ENCODE results near the gene COL3A1.

Gene COL3A1

GRCh38 chr2:188952901-188953300, 21.3 kb upstream of the COL3A1 start:
- no peaks in the 10 kb centered on the region for H3K9me3 ChIP-seq (ENCODE audit: control extremely low read depth in 1 of 5, control insufficient read depth in 4 of 5, insufficient read depth in 2 of 5, low read depth in 1 of 5, low read length in 4 of 5)
- H3K4me1 ChIP-seq (ENCODE audit: control extremely low read depth in 1 of 4, control insufficient read depth in 4 of 4, insufficient read depth in 4 of 4, low read length in 3 of 4), result no peaks in the 10 kb centered on the region
- ChIA-PET CTCF (no interaction called here), POLR2A (no interaction called here)
- H3K4me3 ChIP-seq (ENCODE audit: control insufficient read depth in 1 of 7, extremely low read depth in 1 of 7, insufficient read depth in 4 of 7, low read depth in 2 of 7, low read length in 6 of 7), result no peak overlapping the region
- no peak overlapping the region for H3K27ac ChIP-seq (ENCODE audit: insufficient read depth in 1 of 2, low read depth in 1 of 2, low read length in 2 of 2, poor library complexity in 1 of 2, severe bottlenecking in 2 of 2)
- no peaks in the 10 kb centered on the region for H3K27me3 ChIP-seq (replicated peaks in 2 of 5; ENCODE audit: control insufficient read depth in 4 of 5, insufficient read depth in 5 of 5, low read length in 4 of 5)
- no peaks in the 10 kb centered on the region for H3K36me3 ChIP-seq (ENCODE audit: control insufficient read depth in 4 of 4, insufficient read depth in 4 of 4, low read length in 3 of 4)
- DNase-seq, result no peak

- WGBS (ENCODE audit: insufficient coverage), result no CpG with 5 or more reads among the region's 2 CpGs
- Histone ChIP-seq H3K36me3 (ENCODE audit: control insufficient read depth in 4 of 4, insufficient read depth in 4 of 4, low read length in 3 of 4) (no peaks in the 10 kb centered on the region), H3K4me3 (ENCODE audit: control insufficient read depth in 1 of 7, extremely low read depth in 1 of 7, insufficient read depth in 4 of 7, low read depth in 2 of 7, low read length in 6 of 7) (no peak overlapping the region), H3K9me3 (ENCODE audit: control extremely low read depth in 1 of 5, control insufficient read depth in 4 of 5, insufficient read depth in 2 of 5, low read depth in 1 of 5, low read length in 4 of 5) (no peaks in the 10 kb centered on the region), H3K27ac (ENCODE audit: insufficient read depth in 1 of 2, low read depth in 1 of 2, low read length in 2 of 2, poor library complexity in 1 of 2, severe bottlenecking in 2 of 2) (no peak overlapping the region), H3K4me1 (ENCODE audit: control extremely low read depth in 1 of 4, control insufficient read depth in 4 of 4, insufficient read depth in 4 of 4, low read length in 3 of 4) (no peaks in the 10 kb centered on the region), H3K27me3 (replicated peaks in 2 of 5; ENCODE audit: control insufficient read depth in 4 of 5, insufficient read depth in 5 of 5, low read length in 4 of 5) (no peaks in the 10 kb centered on the region)
- ChIA-PET CTCF (no interaction called here), POLR2A (no interaction called here)
- DNase-seq, result no peak
Measured at GRCh38 chr2:188956290-188956689, 17.9 kb upstream of the COL3A1 start.

DNA sequence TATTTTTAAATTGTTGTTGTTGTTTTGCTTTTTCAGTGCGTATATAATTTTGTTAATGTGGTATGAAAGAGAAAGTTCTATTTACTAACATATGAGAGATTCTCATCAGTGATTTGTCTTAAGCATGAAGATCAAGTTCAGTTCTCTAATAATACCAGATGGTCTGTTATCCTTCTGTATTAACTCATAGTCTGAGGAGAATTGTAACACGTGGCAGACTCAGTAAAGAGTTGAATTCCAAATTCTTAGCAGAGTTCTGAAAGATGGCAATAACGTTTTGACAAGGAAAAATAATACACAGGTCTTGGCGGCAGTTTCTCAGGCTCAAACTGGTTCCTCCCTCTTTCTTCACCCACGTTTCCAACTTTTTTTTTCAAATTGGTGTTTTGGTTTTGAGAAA, 17.2 kb upstream of the COL3A1 start:
- ChIA-PET POLR2A (no interaction called here), CTCF (no interaction called here)
- H3K9me3 ChIP-seq (ENCODE audit: control extremely low read depth in 1 of 5, control insufficient read depth in 4 of 5, insufficient read depth in 2 of 5, low read depth in 1 of 5, low read length in 4 of 5), result no peaks in the 10 kb centered on the region
- DNase-seq, result no peak
- no peaks in the 10 kb centered on the region for H3K27me3 ChIP-seq (replicated peaks in 2 of 5; ENCODE audit: control insufficient read depth in 4 of 5, insufficient read depth in 5 of 5, low read length in 4 of 5)
- H3K27ac ChIP-seq (ENCODE audit: insufficient read depth in 1 of 2, low read depth in 1 of 2, low read length in 2 of 2, poor library complexity in 1 of 2, severe bottlenecking in 2 of 2), result no peak overlapping the region
- no peaks in the 10 kb centered on the region for H3K4me1 ChIP-seq (ENCODE audit: control extremely low read depth in 1 of 4, control insufficient read depth in 4 of 4, insufficient read depth in 4 of 4, low read length in 3 of 4)
- H3K36me3 ChIP-seq (ENCODE audit: control insufficient read depth in 4 of 4, insufficient read depth in 4 of 4, low read length in 3 of 4), result no peaks in the 10 kb centered on the region
- 14% methylated on average over 1 of the region's 5 CpGs for WGBS (ENCODE audit: insufficient coverage)
- no peak overlapping the region for H3K4me3 ChIP-seq (ENCODE audit: control insufficient read depth in 1 of 7, extremely low read depth in 1 of 7, insufficient read depth in 4 of 7, low read depth in 2 of 7, low read length in 6 of 7)

DNA sequence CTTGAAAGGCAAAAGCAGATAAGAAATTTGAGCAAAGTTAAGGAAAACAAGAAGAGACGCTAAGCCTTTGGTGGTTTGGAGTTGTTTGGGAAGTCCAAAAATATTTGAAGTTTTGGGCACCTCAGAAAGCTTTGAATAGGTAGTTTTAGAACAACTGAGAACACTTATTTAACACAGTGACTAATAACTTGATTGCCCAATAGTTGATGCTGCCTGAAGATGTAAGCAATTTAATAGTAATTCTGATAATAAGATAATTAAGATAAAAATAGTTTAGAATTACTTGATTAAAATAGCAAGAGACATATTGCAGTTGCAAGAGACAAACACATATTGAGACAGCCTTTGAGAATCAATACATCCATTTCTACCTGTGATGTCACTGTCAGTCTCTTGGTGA, 16.5 kb upstream of the COL3A1 start:
- no peaks in the 10 kb centered on the region for H3K36me3 ChIP-seq (ENCODE audit: control insufficient read depth in 4 of 4, insufficient read depth in 4 of 4, low read length in 3 of 4)
- ChIA-PET POLR2A (no interaction called here), CTCF (no interaction called here)
- H3K9me3 ChIP-seq (ENCODE audit: control extremely low read depth in 1 of 5, control insufficient read depth in 4 of 5, insufficient read depth in 2 of 5, low read depth in 1 of 5, low read length in 4 of 5), result no peaks in the 10 kb centered on the region
- H3K27ac ChIP-seq (ENCODE audit: insufficient read depth in 1 of 2, low read depth in 1 of 2, low read length in 2 of 2, poor library complexity in 1 of 2, severe bottlenecking in 2 of 2), result no peak overlapping the region
- no CpG with 5 or more reads among the region's 1 CpG for WGBS (ENCODE audit: insufficient coverage)
- no peaks in the 10 kb centered on the region for H3K4me1 ChIP-seq (ENCODE audit: control extremely low read depth in 1 of 4, control insufficient read depth in 4 of 4, insufficient read depth in 4 of 4, low read length in 3 of 4)
- no peak overlapping the region for H3K4me3 ChIP-seq (ENCODE audit: control insufficient read depth in 1 of 7, extremely low read depth in 1 of 7, insufficient read depth in 4 of 7, low read depth in 2 of 7, low read length in 6 of 7)
- H3K27me3 ChIP-seq (replicated peaks in 2 of 5; ENCODE audit: control insufficient read depth in 4 of 5, insufficient read depth in 5 of 5, low read length in 4 of 5), result no peaks in the 10 kb centered on the region
- DNase-seq, result no peak

GRCh38 chr2:188963741-188964140, 10.4 kb upstream of the COL3A1 start:
- no peak for DNase-seq
- ChIA-PET POLR2A (no interaction called here), CTCF (no interaction called here)
- no peaks in the 10 kb centered on the region for H3K36me3 ChIP-seq (ENCODE audit: control insufficient read depth in 4 of 4, insufficient read depth in 4 of 4, low read length in 3 of 4)
- H3K27ac ChIP-seq (ENCODE audit: insufficient read depth in 1 of 2, low read depth in 1 of 2, low read length in 2 of 2, poor library complexity in 1 of 2, severe bottlenecking in 2 of 2), result no peak overlapping the region
- H3K4me3 ChIP-seq (ENCODE audit: control insufficient read depth in 1 of 7, extremely low read depth in 1 of 7, insufficient read depth in 4 of 7, low read depth in 2 of 7, low read length in 6 of 7), result no peak overlapping the region
- H3K4me1 ChIP-seq (ENCODE audit: control extremely low read depth in 1 of 4, control insufficient read depth in 4 of 4, insufficient read depth in 4 of 4, low read length in 3 of 4), result no peaks in the 10 kb centered on the region
- H3K27me3 ChIP-seq (replicated peaks in 2 of 5; ENCODE audit: control insufficient read depth in 4 of 5, insufficient read depth in 5 of 5, low read length in 4 of 5), result no peaks in the 10 kb centered on the region
- H3K9me3 ChIP-seq (ENCODE audit: control extremely low read depth in 1 of 5, control insufficient read depth in 4 of 5, insufficient read depth in 2 of 5, low read depth in 1 of 5, low read length in 4 of 5), result no peaks in the 10 kb centered on the region
- WGBS (ENCODE audit: insufficient coverage), result no CpG with 5 or more reads among the region's 3 CpGs

- Histone ChIP-seq H3K27ac (ENCODE audit: insufficient read depth in 1 of 2, low read depth in 1 of 2, low read length in 2 of 2, poor library complexity in 1 of 2, severe bottlenecking in 2 of 2) (no peak overlapping the region), H3K36me3 (ENCODE audit: control insufficient read depth in 4 of 4, insufficient read depth in 4 of 4, low read length in 3 of 4) (no peaks in the 10 kb centered on the region), H3K4me3 (ENCODE audit: control insufficient read depth in 1 of 7, extremely low read depth in 1 of 7, insufficient read depth in 4 of 7, low read depth in 2 of 7, low read length in 6 of 7) (no peak overlapping the region), H3K9me3 (ENCODE audit: control extremely low read depth in 1 of 5, control insufficient read depth in 4 of 5, insufficient read depth in 2 of 5, low read depth in 1 of 5, low read length in 4 of 5) (no peaks in the 10 kb centered on the region), H3K4me1 (ENCODE audit: control extremely low read depth in 1 of 4, control insufficient read depth in 4 of 4, insufficient read depth in 4 of 4, low read length in 3 of 4) (no peaks in the 10 kb centered on the region), H3K27me3 (replicated peaks in 2 of 5; ENCODE audit: control insufficient read depth in 4 of 5, insufficient read depth in 5 of 5, low read length in 4 of 5) (no peaks in the 10 kb centered on the region)
- ChIA-PET POLR2A (no interaction called here), CTCF (no interaction called here)
- WGBS (ENCODE audit: insufficient coverage), result 88% methylated on average over 1 of the region's 1 CpG
- no peak for DNase-seq
Measured at GRCh38 chr2:188964976-188965546, 9.1 kb upstream of the COL3A1 start.

DNA sequence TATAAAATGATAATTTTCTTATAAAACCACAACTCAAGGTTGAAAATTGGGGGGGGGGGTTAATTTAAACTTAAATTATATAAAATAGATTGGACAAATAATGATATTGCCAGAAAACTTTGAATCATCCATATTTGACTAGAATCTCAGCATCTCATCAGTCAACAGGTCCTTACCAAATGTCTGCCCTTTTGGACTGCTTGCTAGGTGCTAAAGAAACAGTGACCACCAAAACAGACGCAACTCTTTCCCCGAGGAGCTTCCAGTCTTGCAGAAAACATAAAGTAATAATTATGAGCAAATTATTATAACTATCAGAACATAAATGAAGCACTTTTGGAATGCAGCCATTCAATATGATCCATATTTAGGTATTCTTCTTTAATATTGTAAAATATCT, 8.6 kb upstream of the COL3A1 start:
- no peaks in the 10 kb centered on the region for H3K36me3 ChIP-seq (ENCODE audit: control insufficient read depth in 4 of 4, insufficient read depth in 4 of 4, low read length in 3 of 4)
- DNase-seq, result no peak
- H3K27me3 ChIP-seq (replicated peaks in 2 of 5; ENCODE audit: control insufficient read depth in 4 of 5, insufficient read depth in 5 of 5, low read length in 4 of 5), result no peaks in the 10 kb centered on the region
- ChIA-PET POLR2A (no interaction called here), CTCF (no interaction called here)
- no CpG with 5 or more reads among the region's 2 CpGs for whole genome bisulfite sequencing (ENCODE audit: insufficient coverage)
- H3K4me1 ChIP-seq (ENCODE audit: control extremely low read depth in 1 of 4, control insufficient read depth in 4 of 4, insufficient read depth in 4 of 4, low read length in 3 of 4), result no peaks in the 10 kb centered on the region
- H3K27ac ChIP-seq (ENCODE audit: insufficient read depth in 1 of 2, low read depth in 1 of 2, low read length in 2 of 2, poor library complexity in 1 of 2, severe bottlenecking in 2 of 2), result no peak overlapping the region
- H3K9me3 ChIP-seq (ENCODE audit: control extremely low read depth in 1 of 5, control insufficient read depth in 4 of 5, insufficient read depth in 2 of 5, low read depth in 1 of 5, low read length in 4 of 5), result no peaks in the 10 kb centered on the region
- no peak overlapping the region for H3K4me3 ChIP-seq (ENCODE audit: control insufficient read depth in 1 of 7, extremely low read depth in 1 of 7, insufficient read depth in 4 of 7, low read depth in 2 of 7, low read length in 6 of 7)

Measured in common myeloid progenitor, CD34-positive (primary cell).